ENCODE data around the gene C1orf167. TPM values are rescaled to one million over a fixed set of nuclear protein-coding genes. Genes with fewer than 3 reads are reported as not detected.

The C1orf167 gene
- total and polyA plus RNA-seq, 10 donors, result 0.74 to 4.8 (median 0.88) TPM; not detected in 1

- Histone ChIP-seq H3K36me3 (no peaks in the 10 kb centered on the region), H3K9me3 (no peaks in the 10 kb centered on the region), H3K27me3 (replicated peaks in 1 of 7) (peaks cover 0 to 21% (median 0%) of the 10 kb centered on the region in 7 donors), H3K4me3 (no peak overlapping the region), H3K4me1 (peaks cover 10 to 62% (median 31%) of the 10 kb centered on the region in 6 donors), H3K27ac (no peak overlapping the region)
- intact Hi-C loops (cut with DNase I; ENCODE audit: low total_unique reads), result loop anchor here (5.0 kb wide), 1 partner anchor 70 kb away; the partner anchor contains the start of genes FBXO2 and FBXO44
- WGBS, 5 donors, result 77 to 88% (median 86%) methylated on average over 2 of the region's 2 CpGs
- no peak for DNase-seq
- TF ChIP-seq POLR2AphosphoS5 (IDR thresholded peaks at IDR 0.05), result no peak
- no peak for TF ChIP-seq POLR2A (IDR thresholded peaks at IDR 0.05)
- TF ChIP-seq CTCF (IDR thresholded peaks at IDR 0.05 in 8 of 11, conservative IDR thresholded peaks at IDR 0.05 in 3 of 11), result no peak
Measured at GRCh38 chr1:11722538-11722937, 39.5 kb upstream of the C1orf167 start.

- Histone ChIP-seq H3K27me3 (replicated peaks in 1 of 7) (peaks cover 0 to 21% (median 0%) of the 10 kb centered on the region in 7 donors), H3K9me3 (no peaks in the 10 kb centered on the region), H3K4me1 (peaks cover 16 to 71% (median 36%) of the 10 kb centered on the region in 6 donors), H3K27ac (peak overlapping the region in 6 of 8 donors; percentile 46 to 100 (median 64)), H3K36me3 (no peaks in the 10 kb centered on the region), H3K4me3 (no peak overlapping the region)
- intact Hi-C loops (cut with DNase I; ENCODE audit: low total_unique reads), result no loop called here
- peak in 1 of 3 donors; percentile 44 for TF ChIP-seq POLR2AphosphoS5 (IDR thresholded peaks at IDR 0.05)
- TF ChIP-seq POLR2A (IDR thresholded peaks at IDR 0.05), result no peak
- no peak for TF ChIP-seq CTCF (IDR thresholded peaks at IDR 0.05 in 8 of 11, conservative IDR thresholded peaks at IDR 0.05 in 3 of 11)
- no peak for DNase-seq
- 30 to 55% (median 53%) methylated on average over 5 of the region's 5 CpGs for WGBS, 5 donors
Measured at GRCh38 chr1:11725616-11726015, 36.4 kb upstream of the C1orf167 start.

GRCh38 chr1:11727119-11727518 lies 34.9 kb upstream of the C1orf167 start:
- H3K4me1 ChIP-seq, result peaks cover 29 to 81% (median 49%) of the 10 kb centered on the region in 6 donors
- no peaks in the 10 kb centered on the region for H3K9me3 ChIP-seq
- peak overlapping the region in 2 of 8 donors; percentile 82 to 100 for H3K27ac ChIP-seq
- intact Hi-C loops (cut with DNase I; ENCODE audit: low total_unique reads), result no loop called here
- no peak for DNase-seq
- no peaks in the 10 kb centered on the region for H3K36me3 ChIP-seq
- 93 to 98% (median 97%) methylated on average over 4 of the region's 4 CpGs for WGBS, 5 donors
- no peak overlapping the region for H3K4me3 ChIP-seq
- peaks cover 0 to 21% (median 0%) of the 10 kb centered on the region in 7 donors for H3K27me3 ChIP-seq (replicated peaks in 1 of 7)
- no peak for TF ChIP-seq POLR2A (IDR thresholded peaks at IDR 0.05)
- TF ChIP-seq CTCF (IDR thresholded peaks at IDR 0.05 in 8 of 11, conservative IDR thresholded peaks at IDR 0.05 in 3 of 11), result no peak
- no peak for TF ChIP-seq POLR2AphosphoS5 (IDR thresholded peaks at IDR 0.05)

GRCh38 chr1:11728126-11728806 lies 33.7 kb upstream of the C1orf167 start:
- TF ChIP-seq POLR2A (IDR thresholded peaks at IDR 0.05) (no peak), POLR2AphosphoS5 (IDR thresholded peaks at IDR 0.05) (no peak), CTCF (IDR thresholded peaks at IDR 0.05 in 8 of 11, conservative IDR thresholded peaks at IDR 0.05 in 3 of 11) (no peak)
- Histone ChIP-seq H3K4me1 (peaks cover 33 to 92% (median 59%) of the 10 kb centered on the region in 6 donors), H3K9me3 (no peaks in the 10 kb centered on the region), H3K4me3 (no peak overlapping the region), H3K27ac (peak overlapping the region in 3 of 8 donors; percentile 91 to 100 (median 92)), H3K36me3 (no peaks in the 10 kb centered on the region), H3K27me3 (replicated peaks in 1 of 7) (peaks cover 0 to 16% (median 0%) of the 10 kb centered on the region in 7 donors)
- WGBS, 5 donors, result 94 to 98% (median 97%) methylated on average over 4 of the region's 4 CpGs
- intact Hi-C loops (cut with DNase I; ENCODE audit: low total_unique reads), result no loop called here
- no peak for DNase-seq
